Uterus (tissue), 4 donors: ENCODE data around the gene NCBP1. TPM values are rescaled to one million over a fixed set of nuclear protein-coding genes. Genes with fewer than 3 reads are reported as not detected.

Experiments used
- DNase-seq, 2 donors: peaks; one replicate each; pipeline ENCODE4 v3.0.0-alpha.2; 2019 to 2020
- H3K27ac ChIP-seq, 2 donors: fragments of 200-600 bp; sonication (generic); 1 replicate in 1 of 2; 2 replicates in 1 of 2; pipeline ENCODE4 v1.5.1; 2016 to 2018
- H3K27me3 ChIP-seq, 2 donors: fragments of 200-600 bp; sonication (generic); one replicate each; pipeline ENCODE4 v1.5.1; 2018 to 2019; ENCODE audit warnings: control low read depth in 1 of 2
- H3K36me3 ChIP-seq, 2 donors: fragments of 200-600 bp; sonication (generic); one replicate each; pipeline ENCODE4 v1.5.1; 2019; ENCODE audit warnings: control low read depth in 1 of 2
- H3K4me1 ChIP-seq, 2 donors: fragments of 200-600 bp; sonication (generic); one replicate each; pipeline ENCODE4 v1.5.1; 2018 to 2019; ENCODE audit warnings: control low read depth in 1 of 2
- H3K4me3 ChIP-seq, 2 donors: fragments of 200-600 bp; sonication (generic); 1 replicate in 1 of 2; 2 replicates in 1 of 2; pipeline ENCODE4 v1.5.1; 2018 to 2019; ENCODE audit warnings: mild to moderate bottlenecking in 1 of 2
- H3K9me3 ChIP-seq, 2 donors: fragments of 200-600 bp; sonication (generic); one replicate each; pipeline ENCODE4 v1.5.1; 2019; ENCODE audit warnings: control low read depth in 1 of 2
- CTCF ChIP-seq, 4 experiments: fragments of 200-600 bp in 2 of 4; fragments of 450-650 bp in 2 of 4; sonication (generic) in 2 of 4; IDR thresholded peaks; one replicate each; pipeline ENCODE4 v1.5.1; 2016 to 2019; ENCODE audit warnings: antibody characterized with exemption in 4 of 4, mild to moderate bottlenecking in 2 of 4, moderate library complexity in 1 of 4
- POLR2A ChIP-seq, 2 donors: fragments of 450-650 bp; IDR thresholded peaks; one replicate each; pipeline ENCODE4 v1.6.1; 2016; ENCODE audit warnings: antibody characterized with exemption in 2 of 2, mild to moderate bottlenecking in 1 of 2, moderate library complexity in 1 of 2
- intact Hi-C: fragments of 100-400 bp; cut with DNase I; formaldehyde crosslinking; loops from one replicate; pipeline ENCODE4 v1.15.1; 2023; ENCODE audit warnings: low total_unique reads
- total RNA-seq, 4 donors: library from RNA; depleted of rRNA in 3 of 4; stranded (reverse); fragments of >200 nt in 3 of 4; gene quantifications; one replicate each; pipeline versions ENCODE4 v1.1.0 to v1.2.4, GENCODE V29; 2014 to 2023
- donor health status: DM: yes; HTN: yes; CAD: no.

NCBP1 gene
- total RNA-seq, 4 donors from 2014 or later: 3.5 to 47.6 (median 24.0) TPM

- no peaks in the 10 kb centered on the region for H3K36me3 ChIP-seq
- intact Hi-C loops: no loop called here
These were observed 70.1 kb downstream of the NCBP1 start for GRCh38 chr9:97703437-97704344.

GRCh38 chr9:97704345-97704677, 70.7 kb downstream of the NCBP1 start:
- Histone ChIP-seq H3K27me3 (no peaks in the 10 kb centered on the region), H3K27ac (peak overlapping the region; percentile 77 to 80), H3K4me3 (no peak overlapping the region), H3K4me1 (peaks cover 0 to 4% of the 10 kb centered on the region in 2 donors), H3K9me3 (no peaks in the 10 kb centered on the region), H3K36me3 (no peaks in the 10 kb centered on the region)
- TF ChIP-seq CTCF (IDR thresholded peaks at IDR 0.05) (no peak), POLR2A (IDR thresholded peaks at IDR 0.05) (peak in 1 of 2 donors; percentile 18)
- DNase-seq: no peak
- intact Hi-C loops: no loop called here

More at GRCh38 chr9:97703437-97704344, 70.1 kb downstream of the NCBP1 start:
- TF ChIP-seq CTCF (IDR thresholded peaks at IDR 0.05) (no peak), POLR2A (IDR thresholded peaks at IDR 0.05) (no peak)
- H3K4me1 ChIP-seq: peaks cover 0 to 4% of the 10 kb centered on the region in 2 donors
- DNase-seq: peak; percentile 42 to 65
- H3K9me3 ChIP-seq: no peaks in the 10 kb centered on the region
- H3K27me3 ChIP-seq: no peaks in the 10 kb centered on the region
- no peak overlapping the region for H3K4me3 ChIP-seq
- H3K27ac ChIP-seq: peak overlapping the region; percentile 77 to 80

GRCh38 chr9:97704851-97705250, 71.2 kb downstream of the NCBP1 start:
- DNase-seq: no peak
- Histone ChIP-seq H3K27ac (peak overlapping the region; percentile 77 to 80), H3K4me3 (no peak overlapping the region), H3K36me3 (no peaks in the 10 kb centered on the region), H3K4me1 (peaks cover 0 to 4% of the 10 kb centered on the region in 2 donors), H3K27me3 (no peaks in the 10 kb centered on the region), H3K9me3 (no peaks in the 10 kb centered on the region)
- intact Hi-C loops: no loop called here
- no peak for TF ChIP-seq CTCF (IDR thresholded peaks at IDR 0.05)
- no peak for TF ChIP-seq POLR2A (IDR thresholded peaks at IDR 0.05)

- no peak for TF ChIP-seq CTCF (IDR thresholded peaks at IDR 0.05)
- no peak for TF ChIP-seq POLR2A (IDR thresholded peaks at IDR 0.05)
- peak overlapping the region in 1 of 2 donors; percentile 80 for H3K27ac ChIP-seq
- intact Hi-C loops: no loop called here
These were observed 71.8 kb downstream of the NCBP1 start for GRCh38 chr9:97705354-97705950.

GRCh38 chr9:97706246-97706645, 72.6 kb downstream of the NCBP1 start:
- TF ChIP-seq CTCF (IDR thresholded peaks at IDR 0.05) (no peak), POLR2A (IDR thresholded peaks at IDR 0.05) (no peak)
- Histone ChIP-seq H3K9me3 (no peaks in the 10 kb centered on the region), H3K4me3 (no peak overlapping the region), H3K27ac (no peak overlapping the region), H3K4me1 (peaks cover 0 to 4% of the 10 kb centered on the region in 2 donors), H3K27me3 (no peaks in the 10 kb centered on the region), H3K36me3 (no peaks in the 10 kb centered on the region)
- no peak for DNase-seq
- intact Hi-C loops: no loop called here

More at GRCh38 chr9:97705354-97705950, 71.8 kb downstream of the NCBP1 start:
- Histone ChIP-seq H3K36me3 (no peaks in the 10 kb centered on the region), H3K4me1 (peaks cover 0 to 4% of the 10 kb centered on the region in 2 donors), H3K27me3 (no peaks in the 10 kb centered on the region), H3K4me3 (no peak overlapping the region), H3K9me3 (no peaks in the 10 kb centered on the region)
- no peak for DNase-seq
